ENCODE measurements around the gene HSP90B1. TPM values are rescaled to one million over a fixed set of nuclear protein-coding genes. Genes with fewer than 3 reads are reported as not detected.

The HSP90B1 gene
- total RNA-seq, 1 donor from 2014 or later, result 222 TPM

GRCh38 chr12:103956509-103957027 is 26.4 kb downstream of the HSP90B1 start:
- Histone ChIP-seq H3K4me1 (peaks cover 24% of the 10 kb centered on the region), H3K4me3 (peak overlapping the region; percentile 65 to 84), H3K27me3 (no peaks in the 10 kb centered on the region), H3K36me3 (peaks cover 0 to 6% of the 10 kb centered on the region in 2 donors), H3K27ac (peak overlapping the region; percentile 90), H3K9me3 (no peaks in the 10 kb centered on the region)
- no peak for DNase-seq (ENCODE audit: extremely low spot score in 2 of 2)
- intact Hi-C loops (cut with DNase I), result no loop called here
- TF ChIP-seq POLR2A (IDR thresholded peaks at IDR 0.05) (no peak), POLR2AphosphoS5 (IDR thresholded peaks at IDR 0.05; ENCODE audit: insufficient read depth in 1 of 2, low read depth in 1 of 2) (no peak)
- TF ChIP-seq, protein P1, sequence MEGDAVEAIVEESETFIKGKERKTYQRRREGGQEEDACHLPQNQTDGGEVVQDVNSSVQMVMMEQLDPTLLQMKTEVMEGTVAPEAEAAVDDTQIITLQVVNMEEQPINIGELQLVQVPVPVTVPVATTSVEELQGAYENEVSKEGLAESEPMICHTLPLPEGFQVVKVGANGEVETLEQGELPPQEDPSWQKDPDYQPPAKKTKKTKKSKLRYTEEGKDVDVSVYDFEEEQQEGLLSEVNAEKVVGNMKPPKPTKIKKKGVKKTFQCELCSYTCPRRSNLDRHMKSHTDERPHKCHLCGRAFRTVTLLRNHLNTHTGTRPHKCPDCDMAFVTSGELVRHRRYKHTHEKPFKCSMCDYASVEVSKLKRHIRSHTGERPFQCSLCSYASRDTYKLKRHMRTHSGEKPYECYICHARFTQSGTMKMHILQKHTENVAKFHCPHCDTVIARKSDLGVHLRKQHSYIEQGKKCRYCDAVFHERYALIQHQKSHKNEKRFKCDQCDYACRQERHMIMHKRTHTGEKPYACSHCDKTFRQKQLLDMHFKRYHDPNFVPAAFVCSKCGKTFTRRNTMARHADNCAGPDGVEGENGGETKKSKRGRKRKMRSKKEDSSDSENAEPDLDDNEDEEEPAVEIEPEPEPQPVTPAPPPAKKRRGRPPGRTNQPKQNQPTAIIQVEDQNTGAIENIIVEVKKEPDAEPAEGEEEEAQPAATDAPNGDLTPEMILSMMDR (IDR thresholded peaks at IDR 0.05), result no peak

DNA sequence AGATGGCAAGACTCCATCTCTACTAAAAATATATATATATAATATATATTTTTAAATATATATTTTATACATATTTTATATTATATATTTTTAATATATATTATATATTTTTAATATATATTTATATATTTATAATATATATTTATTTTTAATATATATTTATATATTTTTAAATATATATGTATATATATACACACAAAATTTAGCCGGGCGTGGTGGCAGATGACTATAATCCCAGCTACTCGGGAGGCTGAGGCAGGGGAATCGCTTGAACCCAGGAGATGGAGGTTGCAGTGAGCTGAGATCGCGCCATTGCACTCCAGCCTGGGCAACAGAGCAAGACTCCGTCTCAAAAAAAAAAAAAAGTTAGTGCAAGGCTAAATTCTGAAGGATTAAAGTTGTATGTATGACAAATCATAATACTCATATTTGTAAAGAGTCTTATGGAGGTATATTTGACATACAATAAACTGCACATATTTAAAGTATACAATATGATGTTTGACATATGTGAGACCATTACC is 27.7 kb downstream of the HSP90B1 start:
- H3K27me3 ChIP-seq, result no peaks in the 10 kb centered on the region
- H3K9me3 ChIP-seq, result no peaks in the 10 kb centered on the region
- peak overlapping the region; percentile 65 to 84 for H3K4me3 ChIP-seq
- DNase-seq (ENCODE audit: extremely low spot score in 2 of 2), result no peak
- intact Hi-C loops (cut with DNase I), result no loop called here
- TF ChIP-seq, protein P1 (IDR thresholded peaks at IDR 0.05), result no peak
- TF ChIP-seq POLR2AphosphoS5 (IDR thresholded peaks at IDR 0.05; ENCODE audit: insufficient read depth in 1 of 2, low read depth in 1 of 2) (no peak), POLR2A (IDR thresholded peaks at IDR 0.05) (no peak)
- peaks cover 24% of the 10 kb centered on the region for H3K4me1 ChIP-seq
- peak overlapping the region; percentile 90 for H3K27ac ChIP-seq
- H3K36me3 ChIP-seq, result no peaks in the 10 kb centered on the region

DNA sequence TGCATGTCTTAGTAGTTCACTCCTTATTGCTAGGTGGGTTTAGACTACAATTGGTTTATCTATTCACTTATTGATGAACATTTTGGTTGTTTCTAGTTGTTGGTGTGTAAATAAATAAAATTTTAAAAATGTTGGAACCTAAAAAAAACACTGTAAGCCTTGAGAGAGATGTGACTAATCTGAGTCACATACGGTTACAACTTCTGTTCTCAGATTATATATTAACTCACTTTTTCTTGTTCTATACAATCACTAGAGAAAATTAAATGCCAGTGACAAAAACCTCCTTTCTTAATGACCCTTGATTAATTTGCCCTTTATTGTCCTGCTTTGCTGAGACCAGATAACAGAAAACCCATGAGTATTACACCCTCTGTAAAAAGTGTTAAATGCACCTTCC is 28.4 kb downstream of the HSP90B1 start:
- intact Hi-C loops (cut with DNase I), result no loop called here
- DNase-seq (ENCODE audit: extremely low spot score in 2 of 2), result no peak
- no peak overlapping the region for H3K4me3 ChIP-seq
- TF ChIP-seq POLR2A (IDR thresholded peaks at IDR 0.05) (no peak), POLR2AphosphoS5 (IDR thresholded peaks at IDR 0.05; ENCODE audit: insufficient read depth in 1 of 2, low read depth in 1 of 2) (no peak)
- TF ChIP-seq, protein P1 (IDR thresholded peaks at IDR 0.05), result no peak
- H3K27ac ChIP-seq, result no peak overlapping the region
- H3K27me3 ChIP-seq, result no peaks in the 10 kb centered on the region
- H3K9me3 ChIP-seq, result no peaks in the 10 kb centered on the region
- peaks cover 25% of the 10 kb centered on the region for H3K4me1 ChIP-seq
- no peaks in the 10 kb centered on the region for H3K36me3 ChIP-seq

- DNase-seq (ENCODE audit: extremely low spot score in 2 of 2), result no peak
- Histone ChIP-seq H3K36me3 (no peaks in the 10 kb centered on the region), H3K9me3 (no peaks in the 10 kb centered on the region), H3K27me3 (no peaks in the 10 kb centered on the region), H3K4me3 (no peak overlapping the region), H3K27ac (no peak overlapping the region), H3K4me1 (peaks cover 26% of the 10 kb centered on the region)
- no peak for TF ChIP-seq POLR2A (IDR thresholded peaks at IDR 0.05)
- TF ChIP-seq POLR2AphosphoS5 (IDR thresholded peaks at IDR 0.05; ENCODE audit: insufficient read depth in 1 of 2, low read depth in 1 of 2), result no peak
- TF ChIP-seq, protein P1 (IDR thresholded peaks at IDR 0.05), result no peak
- intact Hi-C loops (cut with DNase I), result loop anchor here (10.0 kb wide), 1 partner anchor 154 kb away; no protein-coding TSS in a partner anchor
Measured at GRCh38 chr12:103960616-103961227, 30.5 kb downstream of the HSP90B1 start.

DNA sequence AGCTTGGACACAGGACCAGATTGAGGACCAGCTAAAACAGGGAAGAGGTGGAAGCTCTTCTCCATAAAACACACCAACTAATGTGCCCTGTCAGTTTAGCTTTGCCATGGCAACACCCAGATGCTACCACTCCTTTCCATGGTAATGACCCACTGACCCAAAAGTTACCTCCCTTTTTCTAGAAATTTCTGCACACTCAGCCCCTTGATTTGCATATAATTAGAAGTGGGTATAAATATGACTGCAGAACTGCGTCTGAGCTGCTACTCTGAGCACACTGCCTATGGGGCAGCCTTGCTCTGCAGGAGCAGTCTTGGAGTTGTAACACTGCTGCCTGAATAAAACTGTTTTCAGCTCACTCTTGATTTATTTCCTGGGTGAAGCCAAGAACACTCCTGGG is 32.3 kb downstream of the HSP90B1 start:
- intact Hi-C loops (cut with DNase I), result loop anchor here (10.0 kb wide), 1 partner anchor 152 kb away; no protein-coding TSS in a partner anchor
- Histone ChIP-seq H3K4me3 (no peak overlapping the region), H3K36me3 (no peaks in the 10 kb centered on the region), H3K4me1 (peaks cover 29% of the 10 kb centered on the region), H3K9me3 (no peaks in the 10 kb centered on the region), H3K27me3 (no peaks in the 10 kb centered on the region), H3K27ac (no peak overlapping the region)
- DNase-seq (ENCODE audit: extremely low spot score in 2 of 2), result no peak
- TF ChIP-seq POLR2AphosphoS5 (IDR thresholded peaks at IDR 0.05; ENCODE audit: insufficient read depth in 1 of 2, low read depth in 1 of 2), result no peak
- TF ChIP-seq, protein P1 (IDR thresholded peaks at IDR 0.05), result no peak
- TF ChIP-seq POLR2A (IDR thresholded peaks at IDR 0.05), result no peak

All from vagina (tissue), 2 donors.